Midbrain (tissue), 1 donor: Measurements from ENCODE around the gene ADNP.

Experiments
- DNase-seq: peaks from one replicate; lab custom pipeline; 2025; lab: John Stamatoyannopoulos, UW

ADNP gene

GRCh38 chr20:50848846-50849673, 82.2 kb downstream of the ADNP start:
- no peak for DNase-seq

DNA sequence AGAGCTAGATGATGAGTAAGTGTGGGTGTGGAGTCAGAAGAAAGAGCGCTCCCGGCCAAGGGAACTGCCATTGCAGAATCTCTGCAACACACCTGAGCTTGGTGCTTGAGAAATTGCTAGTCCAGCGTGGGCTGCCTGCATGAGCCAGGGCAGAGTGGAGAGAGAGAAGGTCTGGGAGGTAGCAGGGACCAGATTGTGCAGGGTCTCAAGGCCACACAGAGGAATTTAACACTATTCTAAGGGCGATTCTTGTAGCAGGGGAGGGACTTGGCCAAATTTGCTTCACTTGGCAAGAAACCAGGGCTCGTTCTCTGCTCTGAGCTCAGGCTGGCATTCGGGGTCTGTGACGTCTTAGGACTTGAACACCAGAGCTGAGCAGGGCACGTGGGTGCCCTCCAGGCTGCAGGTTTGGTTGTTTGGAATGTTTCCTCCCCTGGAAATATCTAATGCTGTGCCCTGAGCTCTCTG, 82.9 kb downstream of the ADNP start:
- peak; percentile 38 for DNase-seq

DNA sequence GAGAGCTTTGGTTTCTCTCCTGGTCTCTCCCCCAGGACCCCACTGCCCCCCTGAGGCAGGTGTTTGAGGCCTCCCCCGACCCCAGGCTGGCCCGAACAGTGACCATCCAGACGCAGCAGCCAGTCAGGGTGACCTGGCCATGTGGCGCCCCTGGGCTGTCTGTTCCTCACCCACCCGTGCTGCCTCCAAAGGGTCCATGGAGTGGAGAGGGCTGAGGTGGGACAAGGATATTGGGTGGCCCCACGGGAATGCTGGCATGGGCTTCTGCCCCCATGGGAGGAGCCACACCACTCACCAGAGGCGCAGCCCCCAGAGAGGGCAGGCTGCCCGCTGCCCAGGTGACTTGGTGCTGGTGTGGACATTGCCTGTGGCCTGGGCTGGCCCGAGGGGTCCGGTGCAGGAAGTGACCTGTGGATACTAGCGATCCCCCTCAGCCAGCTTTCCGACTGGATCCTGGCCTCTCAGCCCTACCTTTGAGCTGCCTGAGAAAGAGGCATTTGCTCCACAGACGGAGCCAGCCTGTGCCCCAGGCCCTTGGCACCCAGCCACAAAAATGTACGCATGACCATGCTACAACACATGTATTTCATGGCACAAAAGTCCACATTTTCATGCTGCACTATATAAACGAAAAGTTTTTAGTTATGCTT, 85.5 kb downstream of the ADNP start:
- no peak for DNase-seq

- no peak for DNase-seq
Observed at GRCh38 chr20:50844430-50845100, 86.7 kb downstream of the ADNP start.

- no peak for DNase-seq
Observed at GRCh38 chr20:50843331-50844276, 87.6 kb downstream of the ADNP start.

DNA sequence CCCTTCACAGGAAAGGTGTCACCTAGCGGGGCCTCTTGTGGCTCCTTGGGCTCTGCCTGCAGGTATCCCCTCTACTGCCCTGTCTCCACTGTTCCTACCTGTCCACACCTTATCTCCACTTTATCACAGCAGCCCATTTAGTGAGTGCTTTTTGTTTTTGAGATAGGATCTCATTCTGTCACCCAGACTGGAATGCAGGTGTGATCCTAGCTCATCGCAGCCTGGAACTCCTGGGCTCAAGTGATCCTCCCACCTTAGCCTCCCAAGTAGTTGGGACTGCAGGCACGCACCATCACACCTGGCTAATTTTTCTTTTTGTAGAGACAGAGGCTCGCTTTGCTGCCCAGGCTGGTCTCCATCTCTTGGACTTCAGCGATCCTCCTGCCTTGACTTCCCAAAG, 88.4 kb downstream of the ADNP start:
- DNase-seq = no peak
